HG03066 (cell line): ENCODE measurements around the gene RNF186.
"Not testable (repeated sequence)": the region's sequence is repeated elsewhere in the genome, so short reads cannot be mapped to it uniquely, and the experiment has no call there.

Source experiments
- ATAC-seq: cut with Tn5 transposase; IDR thresholded peaks from one replicate; pipeline ENCODE4 v1.9.1; 2021; ENCODE audit warnings: low read depth; ENCODE audit not compliant: unreplicated experiment

RNF186 gene

DNA sequence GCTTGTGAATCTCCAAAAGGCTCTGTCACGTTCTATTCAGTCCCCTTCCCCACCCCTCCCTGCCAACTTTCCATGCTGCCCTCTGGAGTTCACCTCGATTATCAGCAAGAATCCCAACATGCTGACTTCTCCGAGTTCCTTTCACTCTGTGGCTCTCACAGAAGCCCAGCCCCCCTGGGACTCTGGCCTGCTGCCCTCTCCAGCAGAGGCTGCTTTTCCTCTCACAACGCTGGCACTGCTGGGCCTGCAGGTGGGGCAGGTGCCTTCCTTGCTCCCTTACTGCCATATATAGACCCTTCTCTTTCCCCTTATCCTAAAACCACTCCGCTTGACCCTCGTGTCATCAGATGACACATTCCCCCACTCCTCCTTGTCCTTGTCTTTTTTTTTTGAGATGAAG is 10.2 kb upstream of the RNF186 start:
- ATAC-seq = no peak

DNA sequence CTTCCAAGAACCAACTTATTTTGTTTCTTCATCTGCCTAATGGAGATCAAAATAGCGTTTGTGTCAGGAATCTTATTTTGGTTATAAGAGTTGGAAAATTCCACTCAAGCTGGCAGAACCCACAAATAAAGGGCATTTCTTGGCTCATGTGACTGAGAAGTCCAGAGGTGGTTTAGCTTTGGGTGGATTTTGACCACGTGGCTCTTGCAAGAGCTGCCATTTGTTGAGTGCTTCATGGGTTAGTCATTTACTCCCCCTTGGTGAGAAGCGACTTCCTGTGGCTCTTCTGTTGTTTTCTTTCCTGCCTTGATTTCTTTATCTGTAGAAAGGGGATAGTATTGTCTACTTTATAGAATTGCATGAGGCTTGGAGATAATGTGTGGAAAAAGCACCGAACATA is 9.5 kb upstream of the RNF186 start:
- ATAC-seq = no peak

DNA sequence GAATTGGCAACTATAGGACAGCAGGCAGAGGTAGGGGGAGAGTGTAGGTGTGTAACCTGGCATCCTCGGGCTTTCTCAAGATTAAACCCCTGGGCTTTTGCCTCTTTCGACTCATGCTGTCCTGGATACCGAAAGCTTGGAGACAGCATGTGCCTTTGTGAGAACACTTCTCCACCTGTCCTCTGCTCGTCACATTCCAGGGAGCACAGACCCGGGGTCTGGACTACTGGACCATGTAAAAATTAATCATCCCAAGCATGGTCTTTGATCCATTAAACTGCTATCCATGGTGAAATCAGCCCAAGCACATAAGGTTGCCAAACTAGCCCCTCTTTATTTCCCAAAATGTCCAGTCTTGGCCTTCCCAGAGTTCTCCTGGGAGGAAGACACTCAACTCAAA is 9.0 kb upstream of the RNF186 start:
- ATAC-seq = no peak

DNA sequence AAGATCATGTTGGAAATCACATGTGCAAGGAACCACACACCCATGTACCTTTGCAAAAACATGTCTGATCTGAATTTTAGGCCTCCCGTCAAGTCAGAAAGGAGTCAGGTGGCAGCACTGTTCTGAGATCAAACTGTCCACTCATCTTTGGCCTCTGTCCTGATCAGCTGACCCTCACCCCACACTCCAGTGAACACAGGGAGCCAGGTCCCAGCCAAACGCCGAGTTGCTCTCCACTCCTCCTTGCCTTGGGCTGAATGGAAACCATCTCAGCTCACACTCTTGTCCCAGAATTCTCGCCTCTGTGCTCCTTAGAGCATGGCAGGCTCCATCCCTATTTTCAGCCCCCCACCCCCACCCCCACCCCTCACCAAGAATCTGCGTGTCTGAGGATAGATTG is 4.6 kb upstream of the RNF186 start:
- no peak for ATAC-seq

DNA sequence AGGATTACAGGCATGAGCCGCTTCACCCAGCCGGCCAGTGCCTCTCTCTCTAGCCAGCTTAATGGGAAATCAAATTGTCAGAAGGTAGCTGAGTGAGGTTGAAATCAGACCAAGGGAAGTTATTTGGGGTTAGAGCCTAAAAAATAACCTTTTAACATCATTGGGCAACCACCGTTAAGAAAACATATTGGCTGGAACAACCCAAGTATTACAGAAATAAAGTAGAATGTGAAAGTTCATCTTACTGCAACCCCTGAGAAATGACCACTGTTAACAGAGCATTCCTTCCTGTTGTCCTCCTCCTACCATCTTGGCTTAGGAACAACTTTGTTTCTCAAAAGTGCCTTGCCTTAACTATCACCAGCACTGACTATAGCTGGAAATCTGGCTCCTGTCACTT is 3.2 kb upstream of the RNF186 start:
- ATAC-seq = no peak

DNA sequence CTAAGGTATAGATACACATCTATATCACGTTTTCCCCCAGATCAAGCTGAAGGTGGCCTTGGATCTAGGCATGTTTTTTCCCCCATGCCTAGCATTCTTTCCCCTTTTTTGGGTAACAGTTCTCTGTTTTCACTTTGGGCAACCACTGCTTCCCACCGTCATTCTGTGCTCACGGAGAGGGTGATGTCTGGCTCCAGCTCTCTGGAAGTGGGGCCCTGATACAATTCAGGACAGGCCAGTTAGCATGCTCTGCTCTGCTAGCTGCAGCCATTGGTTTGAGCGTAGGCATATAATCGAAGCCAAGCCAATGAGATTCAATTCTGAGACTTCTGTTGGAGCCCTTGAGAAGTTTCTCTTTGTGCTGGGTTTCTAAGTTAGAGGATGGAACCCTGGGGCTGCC is 2.1 kb upstream of the RNF186 start:
- ATAC-seq = no peak

DNA sequence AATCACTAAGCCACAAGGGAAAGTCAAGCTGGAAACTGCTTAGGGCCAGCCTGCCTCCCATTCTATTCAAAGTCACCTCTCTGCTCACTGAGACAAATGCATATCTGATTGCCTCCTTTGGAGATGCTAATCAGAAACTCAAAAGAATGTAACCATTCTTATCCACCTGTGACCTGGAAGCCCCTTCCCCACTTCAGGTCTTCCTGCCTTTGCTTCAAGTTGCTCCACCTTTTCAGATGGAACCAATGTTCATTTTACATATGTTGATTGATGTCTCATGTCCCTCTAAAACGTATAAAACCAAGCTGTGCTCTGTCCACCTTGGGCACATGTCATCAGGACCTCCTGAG is 1.6 kb upstream of the RNF186 start:
- ATAC-seq = not testable (repeated sequence)

DNA sequence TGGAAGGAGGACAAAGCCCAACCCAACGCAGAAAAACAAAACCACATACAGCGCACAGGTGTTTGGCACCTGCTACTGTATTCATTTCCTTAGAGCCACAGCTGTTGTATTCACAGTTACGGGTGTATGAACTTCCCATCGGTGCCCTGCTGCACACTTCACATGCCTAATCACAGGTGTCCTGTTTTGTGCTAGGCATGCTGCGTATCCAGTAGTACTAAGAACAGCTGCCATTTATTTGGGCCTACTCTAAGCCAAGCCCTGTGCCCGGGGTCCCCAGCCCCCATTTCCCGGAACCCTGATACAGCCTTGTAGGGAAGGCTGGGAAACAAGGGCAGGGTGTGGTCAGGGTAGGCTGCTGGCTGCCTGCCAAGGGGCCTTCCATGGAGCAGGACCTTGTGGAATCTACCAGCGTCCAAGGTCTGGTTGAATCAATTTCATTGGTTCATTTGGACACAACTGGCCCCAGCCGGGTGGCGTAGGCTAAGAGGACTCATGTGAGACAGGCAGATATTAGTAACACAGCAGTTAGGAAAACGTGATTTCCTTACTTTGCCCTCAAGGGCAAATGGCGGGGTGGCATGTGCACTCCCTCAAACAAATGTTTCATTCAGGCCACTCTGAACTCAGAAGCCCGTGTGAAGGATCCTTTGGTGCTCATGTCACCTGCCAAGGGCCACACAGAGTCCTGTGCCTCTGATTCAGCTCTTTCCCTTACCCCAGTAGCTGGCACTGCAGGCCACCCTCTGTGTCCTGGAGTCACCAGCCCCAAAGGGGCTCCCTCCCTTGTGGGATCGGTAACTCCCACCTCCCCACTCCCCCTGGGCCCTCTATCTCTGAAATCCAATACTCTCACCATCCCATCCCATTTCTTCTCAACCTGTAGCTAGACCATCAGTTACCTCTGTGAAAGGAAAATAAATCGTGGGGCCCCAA is 986 bp upstream of the RNF186 start:
- no peak for ATAC-seq

DNA sequence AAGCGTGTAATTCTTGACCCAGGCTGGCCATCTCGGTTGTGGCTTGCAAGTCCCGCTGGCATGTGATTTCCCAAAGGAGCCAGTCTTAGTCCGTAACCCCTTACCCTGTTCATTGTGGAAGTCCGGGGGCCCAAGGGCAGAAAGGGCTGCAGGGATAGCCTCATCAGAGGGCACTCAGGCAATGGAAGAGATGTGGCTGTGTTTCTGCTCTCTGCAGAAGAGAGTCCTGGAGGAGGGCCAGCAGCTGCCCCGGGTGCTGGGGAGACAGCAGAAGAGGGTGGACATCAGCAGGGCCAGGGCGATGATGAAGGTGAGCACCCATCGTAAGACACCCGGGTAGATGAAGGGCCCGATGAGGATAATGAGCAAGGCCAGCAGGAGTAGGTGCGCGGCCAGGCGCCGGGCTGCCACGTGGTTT is 830 bp downstream of the RNF186 start:
- no peak for ATAC-seq

DNA sequence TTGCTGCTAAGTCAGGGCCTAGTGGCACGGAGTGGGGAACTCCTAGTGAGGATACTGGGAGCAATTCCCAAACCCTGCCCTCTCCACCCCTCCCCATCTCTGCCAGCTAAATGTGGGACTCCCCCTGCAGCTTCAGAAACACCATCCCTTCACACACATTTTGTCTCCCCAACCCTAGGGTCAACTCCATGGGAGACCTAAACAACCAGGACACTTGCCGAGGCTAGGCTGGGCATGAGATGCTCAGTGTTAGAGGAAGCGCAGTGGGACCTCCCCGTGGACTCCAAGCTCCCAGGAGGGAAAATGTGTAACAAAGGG is 1.5 kb downstream of the RNF186 start:
- ATAC-seq = no peak

DNA sequence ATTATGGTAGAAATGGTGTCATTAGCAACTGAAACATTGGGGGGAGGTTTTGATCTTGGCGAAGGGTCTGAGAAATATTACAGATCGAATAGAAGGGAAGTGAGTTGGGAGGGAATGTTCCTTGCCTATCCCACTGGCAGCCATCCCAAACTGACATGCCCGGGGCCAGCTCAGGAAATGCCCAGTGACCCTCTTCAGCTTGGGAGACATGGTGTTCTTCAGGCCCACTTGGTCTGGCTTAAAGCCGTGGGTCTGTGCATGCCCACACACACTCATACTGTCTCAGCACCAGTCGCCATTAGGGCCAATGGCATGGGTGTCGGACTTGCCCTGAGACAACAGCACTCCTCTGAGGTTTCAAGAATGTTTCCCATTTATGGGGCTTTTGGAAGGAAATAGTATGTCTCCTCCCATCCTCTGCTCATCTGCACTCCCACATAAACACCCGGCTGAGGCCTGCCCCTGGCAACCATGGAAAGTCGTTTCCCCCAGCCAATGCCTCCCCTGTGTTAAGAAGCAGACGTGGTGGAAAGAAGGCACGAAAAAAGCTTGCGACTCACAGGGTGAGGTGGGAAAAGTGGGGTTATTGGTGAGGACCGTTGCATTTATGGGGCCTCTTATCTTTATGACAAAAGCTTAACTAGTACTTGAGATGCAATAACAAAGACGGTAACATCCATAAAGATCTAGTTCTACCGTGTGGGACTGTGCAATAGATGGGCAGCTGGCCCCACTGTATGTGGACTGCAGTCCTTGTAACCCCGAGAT is 2.0 kb downstream of the RNF186 start:
- ATAC-seq = no peak

DNA sequence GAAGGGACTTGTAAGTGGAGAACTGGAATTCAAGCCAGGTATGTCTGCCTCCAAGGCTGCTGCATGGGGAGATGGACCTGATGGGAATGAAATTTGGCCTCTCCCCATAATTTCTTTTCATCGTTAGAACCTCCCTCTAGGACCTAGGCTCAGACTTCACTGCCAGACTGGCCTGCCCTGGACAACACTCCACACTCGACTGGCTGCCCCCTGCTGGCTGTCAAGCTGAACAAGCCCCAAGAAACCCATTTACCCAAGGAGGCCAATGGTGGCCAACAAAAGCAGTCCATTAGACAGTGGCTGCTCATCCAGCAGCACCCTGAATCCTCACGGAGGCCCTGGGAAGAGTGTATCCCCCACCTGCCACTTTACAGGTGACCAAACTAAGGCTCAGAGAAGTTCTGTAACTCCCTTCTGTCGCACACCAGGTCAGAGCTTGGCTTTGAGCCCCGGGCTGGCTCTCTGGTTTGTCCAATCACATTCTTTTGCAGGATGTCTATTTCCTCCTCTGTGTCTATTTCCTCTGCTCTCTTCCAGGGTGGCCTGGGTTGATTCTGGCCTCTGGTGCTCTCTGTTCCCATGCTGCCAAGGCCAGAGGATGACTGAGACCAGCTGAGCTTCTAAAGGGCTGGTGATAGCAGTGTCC is 3.8 kb downstream of the RNF186 start:
- no peak for ATAC-seq

DNA sequence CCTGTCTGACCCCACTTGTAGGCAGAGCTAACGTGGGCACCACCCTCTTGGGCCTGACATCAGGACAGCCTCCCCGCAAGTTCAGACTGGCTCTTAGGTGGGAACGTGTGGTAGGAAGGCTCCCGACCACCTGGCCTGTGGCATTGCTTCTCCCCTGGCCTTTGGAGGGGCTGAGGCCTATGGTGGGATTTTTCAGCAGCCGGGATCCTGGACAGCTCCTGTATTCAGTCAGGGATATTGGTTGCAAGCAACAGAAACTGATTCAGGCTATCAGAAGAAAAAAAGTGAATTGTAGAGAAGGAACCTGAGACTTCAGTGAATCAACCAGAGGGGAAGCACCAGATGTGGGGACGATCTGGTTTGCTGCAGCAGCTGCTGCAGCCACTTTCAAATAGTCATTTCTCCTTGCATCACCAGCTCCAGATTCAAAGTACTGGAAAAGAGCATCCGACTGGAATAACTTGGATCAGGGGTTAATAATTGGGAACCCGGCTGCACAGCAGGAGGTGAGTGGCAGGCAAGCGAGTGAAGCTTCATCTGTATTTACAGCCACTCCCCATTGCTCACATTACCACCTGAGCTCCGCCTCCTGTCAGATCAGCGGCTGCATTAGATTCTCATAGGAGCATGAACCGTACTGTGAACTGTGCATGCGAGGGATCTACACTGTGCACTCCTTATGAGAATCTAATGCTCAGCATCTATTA is 5.9 kb downstream of the RNF186 start:
- no peak for ATAC-seq

DNA sequence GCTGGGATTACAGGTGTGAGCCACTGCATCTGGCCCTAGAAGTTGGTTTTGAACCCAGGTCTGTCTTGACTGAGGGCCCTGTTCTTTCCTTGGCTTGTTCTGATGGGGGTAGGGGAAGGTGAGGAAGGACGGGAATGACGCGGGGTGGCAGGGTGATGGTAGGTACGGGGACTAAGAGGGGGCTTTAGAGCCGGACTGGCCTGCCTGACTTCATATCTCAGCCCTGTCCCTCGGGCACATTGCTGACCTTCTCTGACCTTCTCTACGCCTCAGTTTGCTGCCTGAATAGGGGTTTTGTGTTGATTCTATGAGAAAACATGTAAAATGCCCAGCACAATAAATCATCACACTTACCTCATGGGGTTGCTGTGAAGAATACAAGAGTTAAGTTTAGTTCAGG is 6.7 kb downstream of the RNF186 start:
- ATAC-seq = no peak

DNA sequence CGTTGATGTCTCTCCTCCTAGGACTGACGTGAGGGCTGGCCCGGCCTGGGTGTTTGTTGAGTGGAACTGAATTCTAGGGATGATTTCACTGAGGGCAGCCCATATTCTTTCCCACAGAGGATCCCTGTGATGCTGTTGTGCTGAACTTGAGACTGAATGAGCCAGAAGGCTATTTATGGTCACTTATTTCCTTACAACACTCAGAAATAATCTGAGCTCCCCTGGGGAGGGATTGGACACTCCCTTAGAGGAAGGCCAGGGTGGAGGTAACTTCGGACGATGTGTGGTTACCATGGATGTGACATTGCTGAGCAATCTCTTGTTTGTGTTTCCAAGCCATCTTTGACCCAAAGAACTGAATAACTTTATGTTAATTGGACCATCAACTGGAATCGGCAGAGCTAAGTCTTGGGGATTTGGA is 10.2 kb downstream of the RNF186 start:
- no peak for ATAC-seq

DNA sequence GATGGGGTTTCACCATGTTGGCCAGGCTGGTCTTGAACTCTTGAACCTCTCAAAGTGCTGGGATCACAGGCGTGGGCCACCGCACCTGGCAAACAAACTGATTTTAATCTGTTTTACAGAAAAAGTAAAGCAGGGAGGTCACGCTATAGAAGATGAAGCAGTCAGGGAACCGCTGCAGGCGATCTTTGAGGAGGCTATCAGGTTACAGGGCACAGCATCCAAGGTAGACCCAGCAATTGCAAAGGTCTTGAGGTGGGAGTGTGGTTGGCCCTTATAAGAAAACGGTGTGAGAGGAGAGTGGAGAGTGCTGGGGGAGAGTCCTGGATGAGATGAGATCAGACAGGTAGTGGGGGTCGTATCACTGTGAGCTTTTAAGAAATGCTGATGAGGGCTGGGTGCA is 12.8 kb downstream of the RNF186 start:
- no peak for ATAC-seq

DNA sequence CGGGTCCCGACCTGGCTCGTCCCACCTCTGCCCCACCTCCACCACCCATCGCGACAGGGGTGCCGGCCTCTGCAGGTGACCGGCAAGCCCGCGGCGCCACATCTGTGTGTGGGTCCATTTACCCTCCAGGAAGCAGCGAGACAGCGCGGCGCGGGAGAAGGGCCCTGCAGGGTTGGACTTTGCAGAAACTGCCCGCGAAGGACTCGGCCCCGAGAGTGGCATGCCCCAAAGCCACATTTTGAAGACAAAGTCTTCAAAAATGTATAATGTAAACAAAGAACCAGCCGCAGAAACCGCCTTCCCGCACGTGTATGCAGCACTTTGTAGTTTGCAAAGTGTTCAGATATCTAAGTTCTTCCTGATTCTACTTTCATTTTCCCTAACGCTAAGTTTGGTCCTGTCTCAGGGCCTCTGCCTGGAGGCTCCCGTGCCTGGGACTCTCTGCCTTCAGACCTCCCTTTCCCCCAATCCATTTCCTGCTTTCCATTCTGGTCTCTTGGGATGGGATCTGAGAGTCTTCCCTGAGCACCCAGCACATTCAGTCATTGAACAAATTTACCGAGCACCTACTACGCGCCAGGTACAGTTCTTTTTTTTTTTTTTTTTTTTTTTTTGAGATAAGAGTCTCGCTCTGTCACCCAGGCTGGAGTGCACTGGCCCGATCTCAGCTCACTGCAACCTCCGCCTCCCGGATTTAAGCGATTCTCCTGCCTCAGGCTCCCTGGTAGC is 14.8 kb downstream of the RNF186 start:
- ATAC-seq = peak; percentile 44

DNA sequence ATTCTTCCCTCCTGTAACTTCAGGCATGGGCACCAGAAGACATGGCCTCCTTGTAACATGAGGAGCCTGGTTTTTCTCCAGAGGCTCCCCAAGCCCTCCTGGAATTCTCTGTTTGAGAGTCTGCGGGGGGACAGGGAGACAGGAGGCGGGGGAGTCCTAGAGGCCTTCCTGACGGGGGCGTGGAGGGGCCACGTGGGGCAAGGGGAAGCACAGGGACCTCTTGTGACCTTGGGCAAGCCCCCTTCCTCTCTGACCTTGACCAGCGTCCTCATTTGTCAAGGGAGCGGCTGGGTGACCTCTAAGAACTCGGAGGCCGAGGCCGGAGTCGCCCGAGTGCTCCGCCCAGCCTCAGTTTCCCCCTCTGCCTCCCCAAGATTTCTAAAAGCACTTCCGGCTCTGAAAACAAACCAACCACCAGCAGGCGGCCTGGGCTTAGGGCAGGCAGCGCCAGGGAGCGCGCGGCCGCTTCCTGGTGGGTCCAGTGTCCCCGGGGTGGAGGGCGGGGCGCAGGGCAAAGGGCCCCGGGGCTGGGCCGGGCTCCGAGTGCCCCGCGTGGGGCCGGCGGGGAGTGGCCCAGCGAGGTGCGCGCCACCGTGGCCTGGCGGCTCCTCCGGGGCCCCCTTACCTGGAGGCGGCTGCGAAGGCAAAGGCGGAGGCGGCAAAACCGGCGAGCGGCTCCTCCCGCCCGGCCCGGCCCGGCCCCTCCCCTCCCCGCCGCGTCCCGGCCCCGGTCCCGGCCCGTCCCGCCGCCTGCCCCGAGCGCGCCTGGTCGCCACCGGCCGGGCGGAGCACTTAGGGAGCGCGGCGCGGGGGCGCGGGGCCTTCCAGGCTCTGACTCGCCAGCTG is 15.6 kb downstream of the RNF186 start, which contains the start of gene TMCO4:
Gene TMCO4, minus strand, starts transcription at position 687 of the 846 bp plus-strand sequence. CDS start 19,158 bp downstream, outside the sequence.
- ATAC-seq = peak; percentile 53
